Endodermal cell (in vitro differentiated cells): Measurements from ENCODE around the gene SIGLEC15. TPM values are rescaled to one million over a fixed set of nuclear protein-coding genes. Genes with fewer than 3 reads are reported as not detected.

Experiments
- DNase-seq: peaks from one replicate; pipeline ENCODE4 v3.0.0-alpha.2; 2017
- H3K27ac ChIP-seq: 2 replicates; pipeline ENCODE4 v1.5.1; 2013; ENCODE audit warnings: mild to moderate bottlenecking, low read depth, low read length, moderate library complexity
- H3K27me3 ChIP-seq: 2 replicates; pipeline ENCODE4 v1.6.1; 2013; ENCODE audit warnings: mild to moderate bottlenecking, low read length, moderate library complexity; ENCODE audit not compliant: insufficient read depth, control insufficient read depth, poor library complexity, severe bottlenecking
- H3K36me3 ChIP-seq: 2 replicates; pipeline ENCODE4 v1.7.0; 2013; ENCODE audit warnings: mild to moderate bottlenecking, low read length, moderate library complexity; ENCODE audit not compliant: control insufficient read depth, insufficient read depth
- H3K4me1 ChIP-seq: one replicate; pipeline ENCODE4 v1.7.0; 2013; ENCODE audit warnings: low read length; ENCODE audit not compliant: control insufficient read depth, insufficient read depth
- H3K4me3 ChIP-seq: 2 replicates; pipeline ENCODE4 v1.5.1; 2013; ENCODE audit warnings: mild to moderate bottlenecking, low read length, moderate library complexity
- H3K9ac ChIP-seq: 2 replicates; pipeline ENCODE4 v1.6.1; 2013; ENCODE audit warnings: mild to moderate bottlenecking, low read length, moderate library complexity; ENCODE audit not compliant: poor library complexity, severe bottlenecking; ENCODE audit errors: extremely low read depth
- H3K9me3 ChIP-seq: 2 replicates; pipeline ENCODE4 v1.6.1; 2013; ENCODE audit warnings: mild to moderate bottlenecking, low read length, moderate library complexity; ENCODE audit not compliant: control insufficient read depth
- H3K27ac Mint-ChIP-seq: 2 replicates; pipeline ENCODE4 v1.8.0; 2020; ENCODE audit warnings: mixed read lengths
- H3K27me3 Mint-ChIP-seq: 2 replicates; pipeline ENCODE4 v1.8.0; 2021; ENCODE audit warnings: mild to moderate bottlenecking, mixed read lengths; ENCODE audit not compliant: insufficient read depth
- H3K36me3 Mint-ChIP-seq: 2 replicates; pipeline ENCODE4 v1.8.0; 2020; ENCODE audit warnings: low read depth, mixed read lengths
- H3K4me1 Mint-ChIP-seq: 2 replicates; pipeline ENCODE4 v1.8.0; 2020; ENCODE audit warnings: mixed read lengths
- H3K4me3 Mint-ChIP-seq: 2 replicates; pipeline ENCODE4 v1.8.0; 2020; ENCODE audit warnings: mild to moderate bottlenecking, moderate library complexity, mixed read lengths
- H3K9me3 Mint-ChIP-seq: 2 replicates; pipeline ENCODE4 v1.8.0; 2020; ENCODE audit warnings: mild to moderate bottlenecking, mixed read lengths
- WGBS, 2 experiments: methylation state at CpG; one replicate each; pipeline versions ENCODE4 v1.1.5 to v1.1.7; 2013; ENCODE audit warnings: missing lambda C conversion rate in 2 of 2, mixed read lengths in 1 of 2; ENCODE audit not compliant: insufficient coverage in 1 of 2, insufficient read length in 1 of 2; 5-methylcytosine and 5-hydroxymethylcytosine counted together
- total RNA-seq, 2 donors: library from RNA; stranded (reverse); fragmentation: NEBNext Ultra II Directional in 1 of 2; extraction: Animal tissue kit (Norgen Biotek cat#: 25700) in 1 of 2; gene quantifications; 2 replicates in 1 of 2; 3 replicates in 1 of 2; pipeline ENCODE4 v1.2.1, GENCODE V29; 2021
- TF ChIP-seq, protein P1 (sequence below): fragments of 200-600 bp; sonication (generic); conservative IDR thresholded peaks from 2 replicates; pipeline ENCODE4 v1.5.0; 2021; ENCODE audit warnings: antibody characterized with exemption, mild to moderate bottlenecking

The SIGLEC15 gene
- total RNA-seq, 2 donors from 2014 or later, result not detected

DNA sequence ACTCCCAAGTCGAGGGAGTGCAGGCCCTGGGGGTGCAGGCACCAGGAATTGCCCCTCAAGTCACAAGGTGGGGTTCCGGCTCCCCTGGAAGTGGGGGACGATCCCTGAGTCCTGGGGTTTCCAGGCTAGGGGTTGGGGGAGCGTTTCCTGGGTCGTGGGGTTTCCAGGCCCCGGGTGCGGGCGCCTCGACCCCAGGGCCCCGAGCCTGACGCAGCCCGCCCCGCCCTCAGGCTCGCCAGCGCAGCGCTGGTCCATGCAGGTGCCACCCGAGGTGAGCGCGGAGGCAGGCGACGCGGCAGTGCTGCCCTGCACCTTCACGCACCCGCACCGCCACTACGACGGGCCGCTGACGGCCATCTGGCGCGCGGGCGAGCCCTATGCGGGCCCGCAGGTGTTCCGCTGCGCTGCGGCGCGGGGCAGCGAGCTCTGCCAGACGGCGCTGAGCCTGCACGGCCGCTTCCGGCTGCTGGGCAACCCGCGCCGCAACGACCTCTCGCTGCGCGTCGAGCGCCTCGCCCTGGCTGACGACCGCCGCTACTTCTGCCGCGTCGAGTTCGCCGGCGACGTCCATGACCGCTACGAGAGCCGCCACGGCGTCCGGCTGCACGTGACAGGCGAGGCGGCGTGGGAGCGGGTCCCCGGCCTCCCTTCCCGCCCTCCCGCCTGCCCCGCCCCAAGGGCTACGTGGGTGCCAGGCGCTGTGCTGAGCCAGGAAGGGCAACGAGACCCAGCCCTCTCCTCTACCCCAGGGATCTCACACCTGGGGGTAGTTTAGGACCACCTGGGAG lies 12.0 kb downstream of the SIGLEC15 start:
- H3K27me3 Mint-ChIP-seq, result peaks cover 58% of the 10 kb centered on the region
- WGBS, 2 experiments, result 12 to 69% methylated on average over 2 to 84 of the region's 84 CpGs
- Histone ChIP-seq H3K9me3 (no peaks in the 10 kb centered on the region), H3K4me1 (peaks cover 4% of the 10 kb centered on the region), H3K36me3 (no peaks in the 10 kb centered on the region), H3K27ac (no peak overlapping the region), H3K27me3 (peaks cover 57% of the 10 kb centered on the region), H3K4me3 (no peak overlapping the region), H3K9ac (no peak overlapping the region)
- H3K4me3 Mint-ChIP-seq, result peak overlapping the region; percentile 36
- TF ChIP-seq, protein P1, sequence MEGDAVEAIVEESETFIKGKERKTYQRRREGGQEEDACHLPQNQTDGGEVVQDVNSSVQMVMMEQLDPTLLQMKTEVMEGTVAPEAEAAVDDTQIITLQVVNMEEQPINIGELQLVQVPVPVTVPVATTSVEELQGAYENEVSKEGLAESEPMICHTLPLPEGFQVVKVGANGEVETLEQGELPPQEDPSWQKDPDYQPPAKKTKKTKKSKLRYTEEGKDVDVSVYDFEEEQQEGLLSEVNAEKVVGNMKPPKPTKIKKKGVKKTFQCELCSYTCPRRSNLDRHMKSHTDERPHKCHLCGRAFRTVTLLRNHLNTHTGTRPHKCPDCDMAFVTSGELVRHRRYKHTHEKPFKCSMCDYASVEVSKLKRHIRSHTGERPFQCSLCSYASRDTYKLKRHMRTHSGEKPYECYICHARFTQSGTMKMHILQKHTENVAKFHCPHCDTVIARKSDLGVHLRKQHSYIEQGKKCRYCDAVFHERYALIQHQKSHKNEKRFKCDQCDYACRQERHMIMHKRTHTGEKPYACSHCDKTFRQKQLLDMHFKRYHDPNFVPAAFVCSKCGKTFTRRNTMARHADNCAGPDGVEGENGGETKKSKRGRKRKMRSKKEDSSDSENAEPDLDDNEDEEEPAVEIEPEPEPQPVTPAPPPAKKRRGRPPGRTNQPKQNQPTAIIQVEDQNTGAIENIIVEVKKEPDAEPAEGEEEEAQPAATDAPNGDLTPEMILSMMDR, result peak; percentile 59
- H3K9me3 Mint-ChIP-seq, result peaks cover 1% of the 10 kb centered on the region
- H3K4me1 Mint-ChIP-seq, result peaks cover 9% of the 10 kb centered on the region
- peak; percentile 90 for DNase-seq
- no peak overlapping the region for H3K27ac Mint-ChIP-seq
- H3K36me3 Mint-ChIP-seq, result no peaks in the 10 kb centered on the region

DNA sequence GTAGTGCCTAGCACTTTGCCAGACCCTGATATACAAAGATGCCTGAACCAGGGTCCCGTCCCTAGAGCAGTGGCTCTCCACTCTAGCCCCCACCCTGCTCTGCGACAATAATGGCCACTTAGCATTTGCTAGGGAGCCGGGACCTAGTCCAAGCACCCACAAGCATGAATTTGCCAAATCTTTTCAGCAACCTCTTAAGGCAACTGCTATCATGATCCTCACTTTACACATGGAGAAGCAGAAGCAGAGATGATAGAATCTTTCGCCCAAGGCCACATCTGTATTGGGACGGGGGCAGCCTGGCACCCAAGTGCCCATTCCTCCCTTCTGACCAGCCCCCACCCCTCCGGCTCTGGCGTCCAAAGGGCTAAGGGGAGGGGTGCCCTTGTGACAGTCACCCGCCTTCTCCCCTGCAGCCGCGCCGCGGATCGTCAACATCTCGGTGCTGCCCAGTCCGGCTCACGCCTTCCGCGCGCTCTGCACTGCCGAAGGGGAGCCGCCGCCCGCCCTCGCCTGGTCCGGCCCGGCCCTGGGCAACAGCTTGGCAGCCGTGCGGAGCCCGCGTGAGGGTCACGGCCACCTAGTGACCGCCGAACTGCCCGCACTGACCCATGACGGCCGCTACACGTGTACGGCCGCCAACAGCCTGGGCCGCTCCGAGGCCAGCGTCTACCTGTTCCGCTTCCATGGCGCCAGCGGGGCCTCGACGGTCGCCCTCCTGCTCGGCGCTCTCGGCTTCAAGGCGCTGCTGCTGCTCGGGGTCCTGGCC lies 13.0 kb downstream of the SIGLEC15 start:
- Mint-ChIP-seq H3K4me1 (peaks cover 9% of the 10 kb centered on the region), H3K27me3 (peaks cover 58% of the 10 kb centered on the region), H3K9me3 (peaks cover 1% of the 10 kb centered on the region), H3K27ac (no peak overlapping the region), H3K4me3 (no peak overlapping the region), H3K36me3 (no peaks in the 10 kb centered on the region)
- Histone ChIP-seq H3K27ac (no peak overlapping the region), H3K36me3 (no peaks in the 10 kb centered on the region), H3K4me3 (no peak overlapping the region), H3K9me3 (no peaks in the 10 kb centered on the region), H3K27me3 (peaks cover 53% of the 10 kb centered on the region), H3K4me1 (peaks cover 4% of the 10 kb centered on the region), H3K9ac (no peak overlapping the region)
- WGBS, 2 experiments, result 70 to 86% methylated on average over 21 to 53 of the region's 53 CpGs
- DNase-seq, result no peak
- TF ChIP-seq, protein P1, result no peak

DNA sequence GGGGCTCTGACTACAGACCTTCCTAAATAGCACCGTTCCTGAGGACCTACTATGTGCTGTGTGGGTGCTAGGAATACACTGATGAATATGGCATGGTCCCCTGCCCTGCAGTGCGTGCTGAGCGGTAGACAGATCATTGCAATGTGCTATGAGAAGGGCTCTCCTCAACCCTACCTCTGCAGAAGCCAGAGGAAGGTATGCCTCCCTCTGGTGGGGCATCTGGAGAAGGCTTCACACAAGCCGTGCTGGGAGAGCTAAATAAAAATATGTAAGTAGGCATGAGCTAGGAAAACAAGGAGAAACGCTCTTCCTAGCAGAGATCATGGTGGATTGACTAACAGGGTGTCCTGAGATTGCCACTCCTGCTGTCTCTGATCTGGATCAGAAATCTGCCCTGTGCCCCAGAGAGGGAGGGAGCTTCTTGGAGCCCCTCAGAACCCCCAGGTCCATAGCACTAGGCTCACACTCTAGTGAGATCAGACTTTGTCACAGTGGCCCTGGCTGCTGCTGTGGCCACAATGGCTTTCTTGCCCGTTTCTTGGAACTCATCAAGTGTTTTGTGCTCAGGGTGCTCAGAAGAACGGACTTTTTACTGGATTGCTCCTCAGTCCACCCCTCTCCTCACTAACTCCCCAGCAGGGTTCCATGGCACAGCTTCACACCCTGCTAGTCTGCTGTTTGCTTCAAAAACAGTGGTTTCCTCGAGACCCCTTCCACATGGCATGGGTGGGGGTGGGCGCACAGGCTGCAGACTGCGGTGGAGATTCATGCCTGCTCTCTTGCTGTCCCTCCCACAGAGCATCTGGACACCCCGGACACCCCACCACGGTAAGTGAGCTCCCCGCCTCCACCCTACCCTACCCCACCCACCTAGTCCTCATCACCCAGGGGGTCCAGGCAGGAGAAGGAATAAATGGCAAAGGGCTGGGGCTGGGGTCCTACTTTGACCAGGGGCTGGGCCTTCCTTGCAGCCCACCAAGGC lies 14.2 kb downstream of the SIGLEC15 start:
- Histone ChIP-seq H3K4me3 (no peak overlapping the region), H3K9me3 (no peaks in the 10 kb centered on the region), H3K27me3 (peaks cover 41% of the 10 kb centered on the region), H3K9ac (no peak overlapping the region), H3K36me3 (no peaks in the 10 kb centered on the region), H3K4me1 (peaks cover 4% of the 10 kb centered on the region), H3K27ac (no peak overlapping the region)
- no peak overlapping the region for H3K4me3 Mint-ChIP-seq
- DNase-seq, result peak; percentile 86
- no peak overlapping the region for H3K27ac Mint-ChIP-seq
- peaks cover 9% of the 10 kb centered on the region for H3K4me1 Mint-ChIP-seq
- peaks cover 1% of the 10 kb centered on the region for H3K9me3 Mint-ChIP-seq
- TF ChIP-seq, protein P1, result peak; percentile 86
- H3K27me3 Mint-ChIP-seq, result peaks cover 46% of the 10 kb centered on the region
- WGBS, 2 experiments, result 70 to 80% methylated on average over 7 to 13 of the region's 13 CpGs
- H3K36me3 Mint-ChIP-seq, result no peaks in the 10 kb centered on the region
